Thoracic aorta (tissue), 2 donors: Measurements from ENCODE around the gene ZNF860. TPM values are rescaled to one million over a fixed set of nuclear protein-coding genes. Genes with fewer than 3 reads are reported as not detected.
A peak's percentile ranks its signal among the peaks of the same experiment; 100 is the strongest.

Experiments used
- ATAC-seq: fragments of 150-250 bp; one replicate; pipeline ENCODE4 v1.8.0; 2017; ENCODE audit warnings: low read depth; ENCODE audit not compliant: insufficient number of reproducible peaks, low FRiP score
- DNase-seq: peaks from one replicate; pipeline ENCODE4 v3.0.0-alpha.2; 2020; ENCODE audit warnings: low spot score
- H3K27ac ChIP-seq, 2 donors: fragments of 200-600 bp; sonication (generic); 1 replicate in 1 of 2; 2 replicates in 1 of 2; pipeline ENCODE4 v1.5.1; 2016; ENCODE audit warnings: mild to moderate bottlenecking in 2 of 2, moderate library complexity in 2 of 2
- H3K27me3 ChIP-seq: fragments of 200-600 bp; sonication (generic); replicated peaks from 2 replicates; pipeline ENCODE4 v1.6.0; 2016; ENCODE audit warnings: mild to moderate bottlenecking; ENCODE audit not compliant: insufficient read depth
- H3K36me3 ChIP-seq: fragments of 200-600 bp; sonication (generic); one replicate; pipeline ENCODE4 v1.5.1; 2016
- H3K4me1 ChIP-seq, 2 donors: fragments of 200-600 bp; sonication (generic); 1 replicate in 1 of 2; 2 replicates in 1 of 2; pipeline versions ENCODE4 v1.5.1 to v1.6.0; 2016; ENCODE audit warnings: low read depth in 2 of 2, mild to moderate bottlenecking in 1 of 2; ENCODE audit not compliant: control insufficient read depth in 1 of 2
- H3K4me3 ChIP-seq: fragments of 200-600 bp; sonication (generic); 2 replicates; pipeline ENCODE4 v1.5.1; 2016; ENCODE audit warnings: mild to moderate bottlenecking
- H3K9me3 ChIP-seq: fragments of 200-600 bp; sonication (generic); 2 replicates; pipeline ENCODE4 v1.5.1; 2016
- CTCF ChIP-seq: fragments of 200-600 bp; sonication (generic); IDR thresholded peaks from one replicate; pipeline ENCODE4 v1.5.1; 2019; ENCODE audit warnings: antibody characterized with exemption
- total RNA-seq, 2 donors: library from RNA; depleted of rRNA; stranded (reverse); fragments of >200 nt; gene quantifications; one replicate each; pipeline versions ENCODE4 v1.1.0 to v1.2.3, GENCODE V29; 2016

ZNF860 gene
- total RNA-seq, 2 donors from 2014 or later: 0.71 to 0.81 TPM

- no peaks in the 10 kb centered on the region for H3K36me3 ChIP-seq
- peak overlapping the region; percentile 64 for H3K4me3 ChIP-seq
- TF ChIP-seq CTCF: no peak
- no peak for DNase-seq
- H3K27me3 ChIP-seq: no peaks in the 10 kb centered on the region
- ATAC-seq: peak; percentile 76
- H3K27ac ChIP-seq: peak overlapping the region; percentile 83 to 84
- peaks cover 24 to 40% of the 10 kb centered on the region in 2 donors for H3K4me1 ChIP-seq
- H3K9me3 ChIP-seq: no peaks in the 10 kb centered on the region
Measured at GRCh38 chr3:31959951-31960792, 21.4 kb upstream of the ZNF860 start.

GRCh38 chr3:31960793-31961431, 20.6 kb upstream of the ZNF860 start:
- Histone ChIP-seq H3K9me3 (no peaks in the 10 kb centered on the region), H3K4me3 (peak overlapping the region; percentile 64), H3K27ac (peak overlapping the region; percentile 83 to 84), H3K4me1 (peaks cover 24 to 40% of the 10 kb centered on the region in 2 donors), H3K36me3 (no peaks in the 10 kb centered on the region), H3K27me3 (no peaks in the 10 kb centered on the region)
- DNase-seq: no peak
- ATAC-seq: no peak
- TF ChIP-seq CTCF: no peak

- no peaks in the 10 kb centered on the region for H3K27me3 ChIP-seq
- H3K4me1 ChIP-seq: peaks cover 32 to 47% of the 10 kb centered on the region in 2 donors
- no peaks in the 10 kb centered on the region for H3K36me3 ChIP-seq
- no peak overlapping the region for H3K27ac ChIP-seq
- H3K4me3 ChIP-seq: no peak overlapping the region
- no peak for TF ChIP-seq CTCF
- ATAC-seq: no peak
- no peaks in the 10 kb centered on the region for H3K9me3 ChIP-seq
- DNase-seq: no peak
Measured at GRCh38 chr3:31962801-31963205, 18.7 kb upstream of the ZNF860 start.

GRCh38 chr3:31966978-31967591, 14.5 kb upstream of the ZNF860 start:
- TF ChIP-seq CTCF: no peak
- Histone ChIP-seq H3K9me3 (no peaks in the 10 kb centered on the region), H3K27ac (peak overlapping the region; percentile 84 to 92), H3K36me3 (no peaks in the 10 kb centered on the region), H3K4me1 (peaks cover 18 to 36% of the 10 kb centered on the region in 2 donors), H3K27me3 (no peaks in the 10 kb centered on the region), H3K4me3 (no peak overlapping the region)
- ATAC-seq (no peak), DNase-seq (no peak)

- TF ChIP-seq CTCF: no peak
- peak overlapping the region; percentile 84 to 92 for H3K27ac ChIP-seq
Measured at GRCh38 chr3:31967592-31967991, 14.0 kb upstream of the ZNF860 start.

More at GRCh38 chr3:31967592-31967991, 14.0 kb upstream of the ZNF860 start:
- Histone ChIP-seq H3K36me3 (no peaks in the 10 kb centered on the region), H3K27me3 (no peaks in the 10 kb centered on the region), H3K4me1 (peaks cover 18 to 36% of the 10 kb centered on the region in 2 donors), H3K9me3 (no peaks in the 10 kb centered on the region), H3K4me3 (no peak overlapping the region)
- no peak for DNase-seq
- ATAC-seq: no peak
